ENCODE data around the gene APOE. TPM values are rescaled to one million over a fixed set of nuclear protein-coding genes. Genes with fewer than 3 reads are reported as not detected.

The APOE gene
- total and polyA plus RNA-seq, 2 of the 13 experiments (the other 11 are each of a cell fraction or from before 2014, with no cell fraction given), result 1,328 to 1,470 TPM

DNA sequence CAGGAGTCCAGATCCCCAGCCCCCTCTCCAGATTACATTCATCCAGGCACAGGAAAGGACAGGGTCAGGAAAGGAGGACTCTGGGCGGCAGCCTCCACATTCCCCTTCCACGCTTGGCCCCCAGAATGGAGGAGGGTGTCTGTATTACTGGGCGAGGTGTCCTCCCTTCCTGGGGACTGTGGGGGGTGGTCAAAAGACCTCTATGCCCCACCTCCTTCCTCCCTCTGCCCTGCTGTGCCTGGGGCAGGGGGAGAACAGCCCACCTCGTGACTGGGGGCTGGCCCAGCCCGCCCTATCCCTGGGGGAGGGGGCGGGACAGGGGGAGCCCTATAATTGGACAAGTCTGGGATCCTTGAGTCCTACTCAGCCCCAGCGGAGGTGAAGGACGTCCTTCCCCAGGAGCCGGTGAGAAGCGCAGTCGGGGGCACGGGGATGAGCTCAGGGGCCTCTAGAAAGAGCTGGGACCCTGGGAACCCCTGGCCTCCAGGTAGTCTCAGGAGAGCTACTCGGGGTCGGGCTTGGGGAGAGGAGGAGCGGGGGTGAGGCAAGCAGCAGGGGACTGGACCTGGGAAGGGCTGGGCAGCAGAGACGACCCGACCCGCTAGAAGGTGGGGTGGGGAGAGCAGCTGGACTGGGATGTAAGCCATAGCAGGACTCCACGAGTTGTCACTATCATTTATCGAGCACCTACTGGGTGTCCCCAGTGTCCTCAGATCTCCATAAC is at the start of gene APOE (continued):
- TF ChIP-seq, protein P1, sequence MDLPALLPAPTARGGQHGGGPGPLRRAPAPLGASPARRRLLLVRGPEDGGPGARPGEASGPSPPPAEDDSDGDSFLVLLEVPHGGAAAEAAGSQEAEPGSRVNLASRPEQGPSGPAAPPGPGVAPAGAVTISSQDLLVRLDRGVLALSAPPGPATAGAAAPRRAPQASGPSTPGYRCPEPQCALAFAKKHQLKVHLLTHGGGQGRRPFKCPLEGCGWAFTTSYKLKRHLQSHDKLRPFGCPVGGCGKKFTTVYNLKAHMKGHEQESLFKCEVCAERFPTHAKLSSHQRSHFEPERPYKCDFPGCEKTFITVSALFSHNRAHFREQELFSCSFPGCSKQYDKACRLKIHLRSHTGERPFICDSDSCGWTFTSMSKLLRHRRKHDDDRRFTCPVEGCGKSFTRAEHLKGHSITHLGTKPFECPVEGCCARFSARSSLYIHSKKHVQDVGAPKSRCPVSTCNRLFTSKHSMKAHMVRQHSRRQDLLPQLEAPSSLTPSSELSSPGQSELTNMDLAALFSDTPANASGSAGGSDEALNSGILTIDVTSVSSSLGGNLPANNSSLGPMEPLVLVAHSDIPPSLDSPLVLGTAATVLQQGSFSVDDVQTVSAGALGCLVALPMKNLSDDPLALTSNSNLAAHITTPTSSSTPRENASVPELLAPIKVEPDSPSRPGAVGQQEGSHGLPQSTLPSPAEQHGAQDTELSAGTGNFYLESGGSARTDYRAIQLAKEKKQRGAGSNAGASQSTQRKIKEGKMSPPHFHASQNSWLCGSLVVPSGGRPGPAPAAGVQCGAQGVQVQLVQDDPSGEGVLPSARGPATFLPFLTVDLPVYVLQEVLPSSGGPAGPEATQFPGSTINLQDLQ (CRISPR knock-in tag; IDR thresholded peaks at IDR 0.05), result no peak
- TF ChIP-seq, protein P2, sequence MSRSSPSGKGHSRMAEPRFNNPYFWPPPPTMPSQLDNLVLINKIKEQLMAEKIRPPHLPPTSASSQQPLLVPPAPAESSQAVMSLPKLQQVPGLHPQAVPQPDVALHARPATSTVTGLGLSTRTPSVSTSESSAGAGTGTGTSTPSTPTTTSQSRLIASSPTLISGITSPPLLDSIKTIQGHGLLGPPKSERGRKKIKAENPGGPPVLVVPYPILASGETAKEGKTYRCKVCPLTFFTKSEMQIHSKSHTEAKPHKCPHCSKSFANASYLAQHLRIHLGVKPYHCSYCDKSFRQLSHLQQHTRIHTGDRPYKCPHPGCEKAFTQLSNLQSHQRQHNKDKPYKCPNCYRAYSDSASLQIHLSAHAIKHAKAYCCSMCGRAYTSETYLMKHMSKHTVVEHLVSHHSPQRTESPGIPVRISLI (CRISPR knock-in tag; IDR thresholded peaks at IDR 0.05; ENCODE audit: borderline replicate concordance), result 0 out of 2 replicates have a peak, but pooled peaks have one; percentile 44
- no peak for TF ChIP-seq ZBTB21 (CRISPR knock-in tag; IDR thresholded peaks at IDR 0.05)
- TF ChIP-seq, protein P3, sequence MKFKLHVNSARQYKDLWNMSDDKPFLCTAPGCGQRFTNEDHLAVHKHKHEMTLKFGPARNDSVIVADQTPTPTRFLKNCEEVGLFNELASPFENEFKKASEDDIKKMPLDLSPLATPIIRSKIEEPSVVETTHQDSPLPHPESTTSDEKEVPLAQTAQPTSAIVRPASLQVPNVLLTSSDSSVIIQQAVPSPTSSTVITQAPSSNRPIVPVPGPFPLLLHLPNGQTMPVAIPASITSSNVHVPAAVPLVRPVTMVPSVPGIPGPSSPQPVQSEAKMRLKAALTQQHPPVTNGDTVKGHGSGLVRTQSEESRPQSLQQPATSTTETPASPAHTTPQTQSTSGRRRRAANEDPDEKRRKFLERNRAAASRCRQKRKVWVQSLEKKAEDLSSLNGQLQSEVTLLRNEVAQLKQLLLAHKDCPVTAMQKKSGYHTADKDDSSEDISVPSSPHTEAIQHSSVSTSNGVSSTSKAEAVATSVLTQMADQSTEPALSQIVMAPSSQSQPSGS (CRISPR knock-in tag; IDR thresholded peaks at IDR 0.05), result no peak
- no peak for TF ChIP-seq FIP1L1 (IDR thresholded peaks at IDR 0.05; ENCODE audit: borderline replicate concordance, insufficient read depth, low read depth, low read length)
- TF ChIP-seq ZFY (CRISPR knock-in tag; IDR thresholded peaks at IDR 0.05), result peak; percentile 23; the same call in 1 of the 2 replicates
- TF ChIP-seq MIER3 (CRISPR knock-in tag; IDR thresholded peaks at IDR 0.05; ENCODE audit: borderline replicate concordance), result peak; percentile 26; the same call in 1 of the 2 replicates
- TF ChIP-seq ZNF672 (CRISPR knock-in tag; IDR thresholded peaks at IDR 0.05), result no peak
- TF ChIP-seq ERF (CRISPR knock-in tag; IDR thresholded peaks at IDR 0.05), result peak; percentile 17; the same call in 1 of the 2 replicates
- TF ChIP-seq RAD21 (CRISPR knock-in tag; IDR thresholded peaks at IDR 0.05), result peak; percentile 19; the same call in 1 of the 2 replicates
- peak; percentile 75; the same call in 1 of the 2 replicates for TF ChIP-seq MTERF4 (CRISPR knock-in tag; IDR thresholded peaks at IDR 0.05)
- TF ChIP-seq, protein P4, sequence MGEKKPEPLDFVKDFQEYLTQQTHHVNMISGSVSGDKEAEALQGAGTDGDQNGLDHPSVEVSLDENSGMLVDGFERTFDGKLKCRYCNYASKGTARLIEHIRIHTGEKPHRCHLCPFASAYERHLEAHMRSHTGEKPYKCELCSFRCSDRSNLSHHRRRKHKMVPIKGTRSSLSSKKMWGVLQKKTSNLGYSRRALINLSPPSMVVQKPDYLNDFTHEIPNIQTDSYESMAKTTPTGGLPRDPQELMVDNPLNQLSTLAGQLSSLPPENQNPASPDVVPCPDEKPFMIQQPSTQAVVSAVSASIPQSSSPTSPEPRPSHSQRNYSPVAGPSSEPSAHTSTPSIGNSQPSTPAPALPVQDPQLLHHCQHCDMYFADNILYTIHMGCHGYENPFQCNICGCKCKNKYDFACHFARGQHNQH (CRISPR knock-in tag; IDR thresholded peaks at IDR 0.05), result no peak
- TF ChIP-seq ZNF160 (CRISPR knock-in tag; IDR thresholded peaks at IDR 0.05), result 0 out of 2 replicates have a peak, but pooled peaks have one; percentile 29
- no peak for TF ChIP-seq PTBP1 (IDR thresholded peaks at IDR 0.05; ENCODE audit: low read depth, low read length, poor library complexity, severe bottlenecking)
- peak; percentile 78; the same call in 1 of the 2 replicates for TF ChIP-seq ZNF263 (CRISPR knock-in tag; IDR thresholded peaks at IDR 0.05)
- TF ChIP-seq, protein P5, sequence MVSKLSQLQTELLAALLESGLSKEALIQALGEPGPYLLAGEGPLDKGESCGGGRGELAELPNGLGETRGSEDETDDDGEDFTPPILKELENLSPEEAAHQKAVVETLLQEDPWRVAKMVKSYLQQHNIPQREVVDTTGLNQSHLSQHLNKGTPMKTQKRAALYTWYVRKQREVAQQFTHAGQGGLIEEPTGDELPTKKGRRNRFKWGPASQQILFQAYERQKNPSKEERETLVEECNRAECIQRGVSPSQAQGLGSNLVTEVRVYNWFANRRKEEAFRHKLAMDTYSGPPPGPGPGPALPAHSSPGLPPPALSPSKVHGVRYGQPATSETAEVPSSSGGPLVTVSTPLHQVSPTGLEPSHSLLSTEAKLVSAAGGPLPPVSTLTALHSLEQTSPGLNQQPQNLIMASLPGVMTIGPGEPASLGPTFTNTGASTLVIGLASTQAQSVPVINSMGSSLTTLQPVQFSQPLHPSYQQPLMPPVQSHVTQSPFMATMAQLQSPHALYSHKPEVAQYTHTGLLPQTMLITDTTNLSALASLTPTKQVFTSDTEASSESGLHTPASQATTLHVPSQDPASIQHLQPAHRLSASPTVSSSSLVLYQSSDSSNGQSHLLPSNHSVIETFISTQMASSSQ (IDR thresholded peaks at IDR 0.05; ENCODE audit: low read depth), result no peak
- TF ChIP-seq, protein P5 (CRISPR knock-in tag; IDR thresholded peaks at IDR 0.05; ENCODE audit: borderline replicate concordance), result peak; percentile 55; the same call in 1 of the 2 replicates

Data from HepG2 (cell line).